Uterus (tissue), 2 donors: Measurements from ENCODE around the gene S100PBP.

Experiments used
- CTCF ChIP-seq, 4 experiments: fragments of 200-600 bp in 2 of 4; fragments of 450-650 bp in 2 of 4; sonication (generic) in 2 of 4; IDR thresholded peaks; one replicate each; pipeline ENCODE4 v1.5.1; 2016 to 2019; ENCODE audit warnings: antibody characterized with exemption in 4 of 4, mild to moderate bottlenecking in 2 of 4, moderate library complexity in 1 of 4
- POLR2A ChIP-seq, 2 donors: fragments of 450-650 bp; IDR thresholded peaks; one replicate each; pipeline ENCODE4 v1.6.1; 2016; ENCODE audit warnings: antibody characterized with exemption in 2 of 2, mild to moderate bottlenecking in 1 of 2, moderate library complexity in 1 of 2

- TF ChIP-seq CTCF (IDR thresholded peaks at IDR 0.05) (peak in 1 of 4 experiments; percentile 14), POLR2A (IDR thresholded peaks at IDR 0.05) (no peak)
These were observed 53.3 kb downstream of the S100PBP start, which contains the start of gene FNDC5 for GRCh38 chr1:32870615-32871363.
